Ovary (tissue), 9 donors: Measurements from ENCODE around the gene IMMT. TPM values are rescaled to one million over a fixed set of nuclear protein-coding genes. Genes with fewer than 3 reads are reported as not detected.

Source experiments
- DNase-seq, 5 donors: peaks; one replicate each; pipeline ENCODE4 v3.0.0-alpha.2; 2019 to 2020
- H3K27ac ChIP-seq, 2 donors: fragments of 200-600 bp; one replicate each; pipeline versions ENCODE4 v1.5.1 to v1.8.0; 2019 to 2022
- H3K27me3 ChIP-seq: fragments of 200-600 bp; one replicate; pipeline ENCODE4 v1.8.0; 2022
- H3K36me3 ChIP-seq: fragments of 200-600 bp; sonication (generic); one replicate; pipeline ENCODE4 v1.5.1; 2019
- H3K4me1 ChIP-seq: one replicate; pipeline ENCODE4 v1.8.1; 2013; ENCODE audit warnings: mild to moderate bottlenecking, moderate library complexity; ENCODE audit not compliant: insufficient read depth
- H3K4me3 ChIP-seq: fragments of 200-600 bp; sonication (generic); one replicate; pipeline ENCODE4 v1.5.1; 2017
- H3K9me3 ChIP-seq, 2 donors: fragments of 200-600 bp in 1 of 2; sonication (generic) in 1 of 2; one replicate each; pipeline versions ENCODE4 v1.5.1 to v1.8.1; 2013 to 2019; ENCODE audit warnings: mild to moderate bottlenecking in 1 of 2, moderate library complexity in 1 of 2
- CTCF ChIP-seq, 3 donors: fragments of 450-650 bp in 2 of 3; fragments of 200-600 bp in 1 of 3; IDR thresholded peaks; one replicate each; pipeline versions ENCODE4 v1.5.1 to v1.8.0; 2016 to 2022; ENCODE audit warnings: antibody characterized with exemption in 3 of 3, mild to moderate bottlenecking in 1 of 3
- EP300 ChIP-seq: sonication (generic); formaldehyde crosslinking; IDR thresholded peaks from one replicate; pipeline ENCODE4 v1.6.1; 2017; ENCODE audit warnings: antibody characterized with exemption
- POLR2A ChIP-seq: fragments of 450-650 bp; IDR thresholded peaks from one replicate; pipeline ENCODE4 v1.6.1; 2017; ENCODE audit warnings: antibody characterized with exemption, mild to moderate bottlenecking, moderate library complexity
- WGBS, 3 donors: extraction: QIAGEN DNeasy Blood & Tissue Kit in 1 of 3; methylation state at CpG; one replicate each; pipeline versions ENCODE4 v1.1.5 to v1.1.7; 2013 to 2017; 5-methylcytosine and 5-hydroxymethylcytosine counted together
- intact Hi-C, 4 donors: fragments of 100-400 bp; cut with DNase I; formaldehyde crosslinking; loops; one replicate each; pipeline versions ENCODE4 v1.11.0 to v1.15.1; 2022 to 2023
- polyA plus RNA-seq, 2 donors: library from polyadenylated mRNA; stranded (reverse); fragments of 200-250 nt in 1 of 2; fragments of 350-450 nt in 1 of 2; fragmentation: Illumina TruSeq in 1 of 2; extraction: RNeasy Lipid Tissue Mini Kit (QIAGEN cat#74804) in 1 of 2; gene quantifications; one replicate each; pipeline ENCODE4 v1.2.3, GENCODE V29; 2013 to 2014
- total RNA-seq, 7 donors: library from RNA; depleted of rRNA in 2 of 7; stranded (reverse); fragments of >200 nt in 2 of 7; fragmentation: NEBNext Ultra II Directional in 3 of 7; extraction: Animal tissue kit (Norgen Biotek cat#: 25700) in 3 of 7; gene quantifications; one replicate each; pipeline versions ENCODE4 v1.1.0 to v1.2.4, GENCODE V29; 2016 to 2023
- donor health status: DM: no; HTN: no; CAD: no; lungs with moderate emphysema.
- donor health status: DM: no; HTN: no; CAD: no.
- donor health status: Bipolar disorder and iron deficiency.
- donor health status: DM: yes; HTN: yes; CAD: no.
- donor health status: DM: no; HTN: no; CAD: no.
- donor health status: DM: yes; HTN: yes; CAD: no.

IMMT gene
- total and polyA plus RNA-seq, 9 donors = 22.8 to 99.4 (median 48.4) TPM

- peaks cover 4% of the 10 kb centered on the region for H3K4me1 ChIP-seq
- intact Hi-C loops = no loop called here
- peak within 1 kb of the TSS; percentile 67 to 68 for H3K27ac ChIP-seq
- no peaks in the 10 kb centered on the region for H3K9me3 ChIP-seq
- peak; percentile 90 to 93 (median 90) for DNase-seq
- TF ChIP-seq CTCF (IDR thresholded peaks at IDR 0.05) = peak in 1 of 3 donors; percentile 5
- TF ChIP-seq POLR2A = peak; percentile 50
- TF ChIP-seq EP300 = no peak
- no peaks in the 10 kb centered on the region for H3K36me3 ChIP-seq
- H3K27me3 ChIP-seq = no peaks in the 10 kb centered on the region
- H3K4me3 ChIP-seq = peak within 1 kb of the TSS; percentile 92
- whole genome bisulfite sequencing, 3 donors = 0% methylated on average over 44 of the region's 44 CpGs
Observed at GRCh38 chr2:86105969-86106945, 89.0 kb downstream of the IMMT start, which contains the start of gene PTCD3. Gene PTCD3, plus strand, starts transcription at chr2:86106235. Its CDS starts 13 bp downstream, at chr2:86106248.

GRCh38 chr2:86105252-86105968 lies 89.9 kb downstream of the IMMT start, which contains the start of gene POLR1A:
Gene POLR1A, minus strand, starts transcription at chr2:86105886. Its CDS starts 110 bp downstream, at chr2:86105776.
- peaks cover 4% of the 10 kb centered on the region for H3K4me1 ChIP-seq
- TF ChIP-seq EP300 = no peak
- peak in 2 of 3 donors; percentile 24 to 43 for TF ChIP-seq CTCF (IDR thresholded peaks at IDR 0.05)
- whole genome bisulfite sequencing, 3 donors = 0% methylated on average over 38 of the region's 38 CpGs
- H3K9me3 ChIP-seq = no peaks in the 10 kb centered on the region
- H3K27ac ChIP-seq = peak within 1 kb of the TSS; percentile 67 to 68
- DNase-seq = peak; percentile 86 to 91 (median 87)
- intact Hi-C loops = no loop called here
- no peaks in the 10 kb centered on the region for H3K36me3 ChIP-seq
- H3K4me3 ChIP-seq = peak within 1 kb of the TSS; percentile 92
- no peaks in the 10 kb centered on the region for H3K27me3 ChIP-seq

- Histone ChIP-seq H3K36me3 (no peaks in the 10 kb centered on the region), H3K4me3 (no peak overlapping the region), H3K27ac (no peak overlapping the region), H3K4me1 (peaks cover 2% of the 10 kb centered on the region), H3K27me3 (no peaks in the 10 kb centered on the region), H3K9me3 (no peaks in the 10 kb centered on the region)
- TF ChIP-seq EP300 (no peak), POLR2A (no peak), CTCF (IDR thresholded peaks at IDR 0.05) (no peak)
- no peak for DNase-seq
- intact Hi-C loops = no loop called here
Observed at GRCh38 chr2:86102157-86102556, 93.1 kb downstream of the IMMT start.

- no peak for DNase-seq
- Histone ChIP-seq H3K27ac (no peak overlapping the region), H3K4me3 (no peak overlapping the region), H3K36me3 (no peaks in the 10 kb centered on the region), H3K27me3 (no peaks in the 10 kb centered on the region), H3K9me3 (no peaks in the 10 kb centered on the region), H3K4me1 (peaks cover 2% of the 10 kb centered on the region)
- no peak for TF ChIP-seq CTCF (IDR thresholded peaks at IDR 0.05)
- TF ChIP-seq EP300 = no peak
- no peak for TF ChIP-seq POLR2A
- WGBS, 3 donors = 92 to 98% (median 97%) methylated on average over 1 of the region's 1 CpG
- intact Hi-C loops = no loop called here
Observed at GRCh38 chr2:86097913-86098312, 97.3 kb downstream of the IMMT start.
